GM12878 (cell line): ENCODE data around the gene PERM1. TPM values are rescaled to one million over a fixed set of nuclear protein-coding genes. Genes with fewer than 3 reads are reported as not detected.

Experiments
- BACH1 ChIP-seq: fragments of 450-650 bp; IDR thresholded peaks from 2 replicates; pipeline ENCODE4 v1.6.1; 2017; ENCODE audit warnings: mild to moderate bottlenecking, borderline replicate concordance
- BCLAF1 ChIP-seq: fragments of 450-650 bp; IDR thresholded peaks from 2 replicates; pipeline ENCODE4 v1.6.1; 2017; ENCODE audit warnings: antibody characterized with exemption, mild to moderate bottlenecking, moderate library complexity
- CHD2 ChIP-seq: IDR thresholded peaks from 2 replicates; pipeline ENCODE4 v1.6.1; 2011; ENCODE audit warnings: low read depth, low read length, improper control_type of control experiment, borderline replicate concordance
- CTCF ChIP-seq, 3 experiments: IDR thresholded peaks in 2 of 3; conservative IDR thresholded peaks in 1 of 3; 2 replicates each; pipeline ENCODE4 v1.5.1; 2011; ENCODE audit warnings: low read depth in 3 of 3, low read length in 3 of 3, mild to moderate bottlenecking in 3 of 3, control low read depth in 2 of 3, moderate library complexity in 2 of 3, inconsistent platforms in 1 of 3, mixed read lengths in 1 of 3; ENCODE audit not compliant: control insufficient read depth in 2 of 3, insufficient read depth in 1 of 3; ENCODE audit errors: extremely low read depth in 1 of 3
- EGR1 ChIP-seq, 2 experiments: IDR thresholded peaks; 1 replicate in 1 of 2; 2 replicates in 1 of 2; pipeline ENCODE4 v1.6.1; 2011 to 2012; ENCODE audit warnings: low read depth in 2 of 2, low read length in 2 of 2, borderline replicate concordance in 1 of 2, mild to moderate bottlenecking in 1 of 2, moderate library complexity in 1 of 2
- EP300 ChIP-seq, 2 experiments: fragments of 150-350 bp in 1 of 2; IDR thresholded peaks; 2 replicates each; pipeline ENCODE4 v1.6.1; 2011 to 2012; ENCODE audit warnings: low read depth in 2 of 2, low read length in 2 of 2, borderline replicate concordance in 1 of 2, improper control_type of control experiment in 1 of 2, inconsistent platforms in 1 of 2; ENCODE audit not compliant: control insufficient read depth in 1 of 2
- HCFC1 ChIP-seq: fragments of 150-350 bp; IDR thresholded peaks from 2 replicates; pipeline ENCODE4 v1.6.1; 2014; ENCODE audit warnings: low read length
- MEF2A ChIP-seq: IDR thresholded peaks from 2 replicates; pipeline ENCODE4 v1.6.1; 2011; ENCODE audit warnings: low read depth, mild to moderate bottlenecking, low read length, moderate library complexity; ENCODE audit not compliant: insufficient read depth
- NFXL1 ChIP-seq: fragments of 450-650 bp; IDR thresholded peaks from 2 replicates; pipeline ENCODE4 v1.6.1; 2017; ENCODE audit warnings: antibody characterized with exemption, mild to moderate bottlenecking, borderline replicate concordance
- POLR2A ChIP-seq: IDR thresholded peaks from 2 replicates; pipeline ENCODE4 v1.6.1; 2011; ENCODE audit warnings: low read depth, mild to moderate bottlenecking, low read length
- RB1 ChIP-seq: fragments of 450-650 bp; formaldehyde crosslinking; IDR thresholded peaks from 2 replicates; pipeline ENCODE4 v1.6.1; 2017; ENCODE audit warnings: mild to moderate bottlenecking, borderline replicate concordance
- RELA ChIP-seq: fragments of 450-650 bp; IDR thresholded peaks from 2 replicates; pipeline ENCODE4 v1.8.0; 2014; ENCODE audit warnings: borderline replicate concordance; ENCODE audit not compliant: partially characterized antibody
- RFX5 ChIP-seq: IDR thresholded peaks from 2 replicates; pipeline ENCODE4 v1.6.1; 2011; ENCODE audit warnings: low read depth, low read length, improper control_type of control experiment
- RUNX3 ChIP-seq: IDR thresholded peaks from 2 replicates; pipeline ENCODE4 v1.6.1; 2012; ENCODE audit warnings: low read length, inconsistent platforms
- SIX5 ChIP-seq: IDR thresholded peaks from 2 replicates; pipeline ENCODE4 v1.6.1; 2011; ENCODE audit warnings: mild to moderate bottlenecking, low read depth, low read length, moderate library complexity; ENCODE audit not compliant: severe bottlenecking
- TCF12 ChIP-seq: IDR thresholded peaks from 2 replicates; pipeline ENCODE4 v1.6.1; 2011; ENCODE audit warnings: low read depth, mild to moderate bottlenecking, low read length
- YBX1 ChIP-seq: fragments of 450-650 bp; IDR thresholded peaks from 2 replicates; pipeline ENCODE4 v1.6.1; 2016; ENCODE audit warnings: antibody characterized with exemption
- ZBTB33 ChIP-seq: fragments of 450-650 bp; IDR thresholded peaks from 2 replicates; pipeline ENCODE4 v1.6.1; 2017; ENCODE audit warnings: mild to moderate bottlenecking
- ZBTB4 ChIP-seq: fragments of 450-650 bp; formaldehyde crosslinking; IDR thresholded peaks from 2 replicates; pipeline ENCODE4 v1.4.0; 2022; ENCODE audit warnings: mild to moderate bottlenecking, moderate library complexity
- ZNF274 ChIP-seq: IDR thresholded peaks from one replicate; pipeline ENCODE4 v1.8.0; 2011; ENCODE audit not compliant: insufficient read length, insufficient read depth
- ZSCAN29 ChIP-seq: fragments of 450-650 bp; IDR thresholded peaks from 2 replicates; pipeline ENCODE4 v1.6.1; 2017; ENCODE audit warnings: mild to moderate bottlenecking, moderate library complexity
- polyA plus RNA-seq, 11 experiments: library from polyadenylated mRNA; depleted of rRNA in 4 of 11; unstranded in 6 of 11; stranded (reverse) in 5 of 11; fragments of >200 nt; fragmentation: Nextera tagmentation in 4 of 11; fragmentation: Illumina TruSeq in 1 of 11; extraction: Ambion mirVana in 4 of 11; extraction: Trizol in 1 of 11; gene quantifications; 1 replicate in 1 of 11; 2 replicates in 10 of 11; pipeline versions ENCODE4 v1.2.1 to v1.2.3, GENCODE V29; 2011 to 2016; ENCODE audit warnings: inconsistent platforms in 2 of 11, missing spikeins in 2 of 11, low read depth in 1 of 11
- total RNA-seq, 4 experiments: library from RNA; depleted of rRNA in 3 of 4; stranded (reverse); fragments of >200 nt in 3 of 4; fragmentation: Illumina TruSeq in 1 of 4; extraction: Trizol in 1 of 4; gene quantifications; 2 replicates each; pipeline versions ENCODE4 v1.2.1 to v1.2.3, GENCODE V29; 2013 to 2021

PERM1 gene
- total and polyA plus RNA-seq, 10 of the 15 experiments (the other 5 are each of a cell fraction or from before 2014, with no cell fraction given), result not detected

- TF ChIP-seq BCLAF1, result no peak
- no peak for TF ChIP-seq ZBTB4
- no peak for TF ChIP-seq RUNX3
- TF ChIP-seq NFXL1, result no peak
- no peak for TF ChIP-seq CTCF (IDR thresholded peaks at IDR 0.05 in 2 of 3, conservative IDR thresholded peaks at IDR 0.05 in 1 of 3; ENCODE audit: control insufficient read depth in 2 of 3, extremely low read depth in 1 of 3, insufficient read depth in 1 of 3, low read depth in 3 of 3, low read length in 3 of 3)
- TF ChIP-seq EGR1 (IDR thresholded peaks at IDR 0.05; ENCODE audit: borderline replicate concordance in 1 of 2, low read depth in 2 of 2, low read length in 2 of 2), result no peak
- TF ChIP-seq BACH1, result 0 out of 2 replicates have a peak, but pooled peaks have one; percentile 7
- TF ChIP-seq ZBTB33, result no peak
- peak; percentile 29; the same call in 1 of the 2 replicates for TF ChIP-seq POLR2A
- no peak for TF ChIP-seq SIX5
- no peak for TF ChIP-seq MEF2A
- TF ChIP-seq HCFC1, result 0 out of 2 replicates have a peak, but pooled peaks have one; percentile 5
- TF ChIP-seq RB1, result no peak
- TF ChIP-seq RELA, result no peak
- no peak for TF ChIP-seq EP300 (IDR thresholded peaks at IDR 0.05; ENCODE audit: borderline replicate concordance in 1 of 2, control insufficient read depth in 1 of 2, low read depth in 2 of 2, low read length in 2 of 2)
- TF ChIP-seq CHD2, result no peak
- no peak for TF ChIP-seq TCF12
- TF ChIP-seq RFX5, result no peak
- TF ChIP-seq YBX1, result no peak
- no peak for TF ChIP-seq ZSCAN29
- no peak for TF ChIP-seq ZNF274
Measured at GRCh38 chr1:1013922-1014648, 32.2 kb upstream of the PERM1 start (continued).
